ENCODE results near the gene NOL4L.

The NOL4L gene

GRCh38 chr20:32395066-32395465 lies 190.1 kb downstream of the NOL4L start:
- H3K23ac ChIP-seq (ENCODE audit: low read length): no peak overlapping the region
- H3K18ac ChIP-seq (ENCODE audit: low read length): no peak overlapping the region
- no peak overlapping the region for H2AK5ac ChIP-seq (ENCODE audit: low read length)
- peaks cover 9 to 16% of the 10 kb centered on the region in 2 experiments for H3K36me3 ChIP-seq (ENCODE audit: control insufficient read depth in 1 of 2, insufficient read depth in 2 of 2, low read length in 2 of 2)
- H2AFZ ChIP-seq (ENCODE audit: insufficient read depth, low read length, poor library complexity): no peak overlapping the region
- no peaks in the 10 kb centered on the region for H3K9me3 ChIP-seq (ENCODE audit: insufficient read depth, low read depth, low read length)
- no peak overlapping the region for H3K14ac ChIP-seq (ENCODE audit: low read length)
- peaks cover 2% of the 10 kb centered on the region for H3K79me2 ChIP-seq (ENCODE audit: control insufficient read depth, insufficient read depth, low read length, poor library complexity)
- no peak overlapping the region for H3K27ac ChIP-seq (ENCODE audit: low read depth, low read length)
- no peak overlapping the region for H4K8ac ChIP-seq (ENCODE audit: low read depth, low read length)
- H3K79me1 ChIP-seq (ENCODE audit: low read length): no peaks in the 10 kb centered on the region
- H4K91ac ChIP-seq (ENCODE audit: low read depth, low read length): no peak overlapping the region
- no peak overlapping the region for H3K4ac ChIP-seq (ENCODE audit: low read depth, low read length)
- H3K27me3 ChIP-seq (ENCODE audit: insufficient read depth, low read length): no peaks in the 10 kb centered on the region
- H4K12ac ChIP-seq (ENCODE audit: low read depth, low read length): no peak overlapping the region
- H3K9ac ChIP-seq (ENCODE audit: low read length): no peak overlapping the region
- no peak overlapping the region for H2BK5ac ChIP-seq (ENCODE audit: low read depth, low read length, poor library complexity)
- DNase-seq: no peak
- H3K4me2 ChIP-seq (ENCODE audit: low read length): no peak overlapping the region
- H2BK120ac ChIP-seq (ENCODE audit: insufficient read depth, low read length, poor library complexity): no peak overlapping the region
- WGBS (ENCODE audit: extremely low coverage, insufficient coverage, insufficient read length): no CpG with 5 or more reads among the region's 3 CpGs
- no peak overlapping the region for H3K4me3 ChIP-seq (ENCODE audit: low read depth, low read length)
- H2BK12ac ChIP-seq (ENCODE audit: low read length): no peak overlapping the region
- no peaks in the 10 kb centered on the region for H3K4me1 ChIP-seq (ENCODE audit: control insufficient read depth in 1 of 2, insufficient read depth in 2 of 2, low read length in 2 of 2)
